ENCODE measurements around the gene FIGLA.

GRCh38 chr2:70832386-70832785 lies 41.9 kb upstream of the FIGLA start:
- no peak for TF ChIP-seq POLR2A (IDR thresholded peaks at IDR 0.05; ENCODE audit: low read depth, low read length)
- TF ChIP-seq TAF1 (IDR thresholded peaks at IDR 0.05; ENCODE audit: low read depth, low read length): no peak
- TF ChIP-seq POLR2AphosphoS5 (IDR thresholded peaks at IDR 0.05; ENCODE audit: low read depth, low read length): no peak
- TF ChIP-seq POU2F2 (IDR thresholded peaks at IDR 0.05; ENCODE audit: low read depth, low read length): no peak
- TF ChIP-seq SPI1 (IDR thresholded peaks at IDR 0.05; ENCODE audit: low read depth, low read length): no peak
